ENCODE measurements around the gene HJURP. TPM values are rescaled to one million over a fixed set of nuclear protein-coding genes. Genes with fewer than 3 reads are reported as not detected.

HJURP gene
- total and polyA plus RNA-seq, 9 of the 15 experiments (the other 6 are each of a cell fraction or from before 2014, with no cell fraction given): 13.8 to 102 (median 28.3) TPM

GRCh38 chr2:233850745-233851144 lies 3.6 kb downstream of the HJURP start:
- H3K4me3 ChIP-seq: no peak overlapping the region
- TF ChIP-seq HNRNPLL (IDR thresholded peaks at IDR 0.05; ENCODE audit: low read depth, low read length, poor library complexity, severe bottlenecking) (no peak), ZNF197 (CRISPR knock-in tag; IDR thresholded peaks at IDR 0.05; ENCODE audit: low read depth) (no peak), KDM5B (IDR thresholded peaks at IDR 0.05; ENCODE audit: insufficient replicate concordance, low read depth, low read length) (peak; percentile 33), RB1 (IDR thresholded peaks at IDR 0.05; ENCODE audit: low read depth) (no peak), PTRF (tag; IDR thresholded peaks at IDR 0.05) (no peak), DLX4 (CRISPR knock-in tag; IDR thresholded peaks at IDR 0.05) (no peak), RCOR1 (IDR thresholded peaks at IDR 0.05; ENCODE audit: borderline replicate concordance in 1 of 2, low read depth in 2 of 2, low read length in 2 of 2) (no peak)
- no peak overlapping the region for H3K4me2 ChIP-seq (ENCODE audit: insufficient read depth, low read length)
- H3K79me2 ChIP-seq (ENCODE audit: control insufficient read depth, insufficient read depth, low read length): peaks cover 79% of the 10 kb centered on the region
- no peak overlapping the region for H2AFZ ChIP-seq (ENCODE audit: low read depth, low read length)
- H3K36me3 ChIP-seq (ENCODE audit: control insufficient read depth, insufficient read depth, low read length): peaks cover 77% of the 10 kb centered on the region
- in situ Hi-C loops (cut with MboI) (loop anchor here (25.0 kb wide), 1 partner anchor 687 kb away; no protein-coding TSS in a partner anchor), intact Hi-C loops (cut with micrococcal nuclease) (loop anchor here (10.0 kb wide), 1 partner anchor 1264 kb away; no protein-coding TSS in a partner anchor)
- peak overlapping the region in 1 of 2 experiments; percentile 29; a peak in 1 of 4 replicates for H3K9ac ChIP-seq (ENCODE audit: insufficient read depth in 1 of 2, low read depth in 2 of 2, low read length in 2 of 2)
- H3K27me3 ChIP-seq (ENCODE audit: control insufficient read depth in 2 of 2, insufficient read depth in 2 of 2, low read length in 2 of 2): no peaks in the 10 kb centered on the region
- peaks cover 14 to 16% of the 10 kb centered on the region in 2 experiments; a peak in 4 of 5 replicates for H3K4me1 ChIP-seq (replicated peaks in 1 of 2; ENCODE audit: control insufficient read depth in 2 of 2, insufficient read depth in 2 of 2, low read length in 2 of 2)
- 98% methylated on average over 7 of the region's 7 CpGs for WGBS (ENCODE audit: insufficient coverage, low coverage, missing lambda C conversion rate)
- no TSS peak for BruUV-seq (replicated peaks)
- no peak for ATAC-seq
- no peak overlapping the region; the same call in 2 of the 3 replicates for H3K27ac ChIP-seq (ENCODE audit: extremely low read depth, low read depth, low read length)
- no peak for FAIRE-seq
- ChIA-PET POLR2A (interaction anchor here (1.8 to 2.1 kb wide), 2 partner anchors 9 to 12 kb away, joined by 6 to 7 read pairs; no protein-coding TSS in a partner anchor), CTCF (ENCODE audit: low intra/inter-chr PET ratio) (no interaction called here)
- H3K9me3 ChIP-seq (replicated peaks; ENCODE audit: control insufficient read depth, insufficient read depth, low read depth, low read length): no peaks in the 10 kb centered on the region
- DNase-seq (ENCODE audit: extremely low read depth in 1 of 4, low spot score in 3 of 4): no peak
- H3K9me1 ChIP-seq (ENCODE audit: control insufficient read depth, insufficient read depth, low read length): peaks cover 4% of the 10 kb centered on the region
- no peaks in the 10 kb centered on the region for H4K20me1 ChIP-seq (replicated peaks; ENCODE audit: control insufficient read depth, insufficient read depth, low read length)

Measured in K562 (cell line).